HepG2 (cell line): Measurements from ENCODE around the gene LHFPL2. TPM values are rescaled to one million over a fixed set of nuclear protein-coding genes. Genes with fewer than 3 reads are reported as not detected.

ENCODE experiments used
- ATAC-seq: fragments of 200-7000 bp; cut with Tn5 transposase; 3 replicates; pipeline ENCODE4 v1.9.1; 2020; ENCODE audit warnings: mild to moderate bottlenecking, moderate library complexity
- BruUV-seq: library from RNA; stranded (reverse); fragments of 400-500 nt; replicated peaks from 2 replicates; lab custom pipeline; 2021; lab: Mats Ljungman, UMichigan
- CTCF ChIA-PET: fragments of 300-600 bp; formaldehyde crosslinking; extraction: SDS; loops from one replicate; lab custom pipeline; 2021; ENCODE audit warnings: low total read pairs, inconsistent platforms, low intra/inter-chr PET ratio; lab: Yijun Ruan, JAX
- POLR2A ChIA-PET: fragments of 350-600 bp; sonication (Branson Sonifier 250); formaldehyde crosslinking; loops from one replicate; lab custom pipeline; 2020; ENCODE audit warnings: antibody characterized with exemption, inconsistent platforms; lab: Yijun Ruan, JAX
- DNase-seq: peaks from one replicate; pipeline ENCODE4 v3.0.0-alpha.2; 2015; ENCODE audit warnings: low spot score
- FAIRE-seq: peaks from 3 replicates; lab custom pipeline; 2011; peaks lifted over from hg19 to GRCh38; lab: Jason Lieb, UNC
- H2AFZ ChIP-seq: one replicate; pipeline ENCODE4 v1.6.1; 2011; ENCODE audit warnings: low read length, inconsistent platforms
- H3K27ac ChIP-seq: fragments of 300-600 bp; 3 replicates; pipeline ENCODE4 v1.8.0; 2011; ENCODE audit warnings: mixed run types, mild to moderate bottlenecking, mixed read lengths, low read length, inconsistent platforms; ENCODE audit not compliant: insufficient read depth; ENCODE audit errors: extremely low read length
- H3K27me3 ChIP-seq, 2 experiments: fragments of 200-600 bp in 1 of 2; 2 replicates in 1 of 2; 3 replicates in 1 of 2; pipeline versions ENCODE4 v1.6.0 to v1.8.0; 2011; ENCODE audit warnings: low read length in 2 of 2, mild to moderate bottlenecking in 2 of 2, moderate library complexity in 2 of 2, inconsistent platforms in 1 of 2; ENCODE audit not compliant: insufficient read depth in 2 of 2, control insufficient read depth in 1 of 2
- H3K36me3 ChIP-seq, 2 experiments: fragments of 200-600 bp in 1 of 2; replicated peaks in 1 of 2; 2 replicates in 1 of 2; 3 replicates in 1 of 2; pipeline versions ENCODE4 v1.5.1 to v1.8.0; 2011; ENCODE audit warnings: low read length in 2 of 2, inconsistent platforms in 1 of 2; ENCODE audit not compliant: insufficient read depth in 2 of 2, control insufficient read depth in 1 of 2
- H3K4me1 ChIP-seq: 2 replicates; pipeline ENCODE4 v1.5.1; 2012; ENCODE audit warnings: low read length, inconsistent platforms; ENCODE audit not compliant: insufficient read depth
- H3K4me2 ChIP-seq: 2 replicates; pipeline ENCODE4 v1.6.0; 2011; ENCODE audit warnings: low read depth, low read length, inconsistent platforms
- H3K4me3 ChIP-seq, 3 experiments: fragments of 200-600 bp in 1 of 3; sonication (generic), shearing (Covaris generic) in 1 of 3; replicated peaks in 1 of 3; 2 replicates each; pipeline ENCODE4 v1.5.1; 2011 to 2016; ENCODE audit warnings: low read length in 3 of 3, inconsistent platforms in 2 of 3, low read depth in 2 of 3, mild to moderate bottlenecking in 2 of 3, control low read depth in 1 of 3, mixed read lengths in 1 of 3; ENCODE audit not compliant: insufficient read depth in 1 of 3
- H3K79me2 ChIP-seq: one replicate; pipeline ENCODE4 v1.6.1; 2011; ENCODE audit warnings: low read length, inconsistent platforms; ENCODE audit not compliant: insufficient read depth
- H3K9ac ChIP-seq: 2 replicates; pipeline ENCODE4 v1.6.0; 2011; ENCODE audit warnings: mild to moderate bottlenecking, low read depth, low read length, inconsistent platforms; ENCODE audit not compliant: insufficient read depth
- H3K9me3 ChIP-seq: 2 replicates; pipeline ENCODE4 v1.5.1; 2012; ENCODE audit warnings: mild to moderate bottlenecking, low read length
- H4K20me1 ChIP-seq: 2 replicates; pipeline ENCODE4 v1.6.0; 2011; ENCODE audit warnings: inconsistent platforms, mild to moderate bottlenecking, low read length, moderate library complexity; ENCODE audit not compliant: insufficient read depth
- AGO2 ChIP-seq: fragments of 200-400 bp; formaldehyde crosslinking; optimal IDR thresholded peaks from 2 replicates; pipeline ENCODE3; 2017; ENCODE audit warnings: mild to moderate bottlenecking, low read depth, low read length, moderate library complexity
- CEBPG ChIP-seq: IDR thresholded peaks from 2 replicates; pipeline ENCODE4 v1.6.1; 2016
- FOXJ3 ChIP-seq: sonication (generic); formaldehyde crosslinking; IDR thresholded peaks from 2 replicates; pipeline ENCODE4 v1.4.0; 2020; ENCODE audit warnings: missing genetic modification reagents, mild to moderate bottlenecking, borderline replicate concordance
- GABPA ChIP-seq, 2 experiments: IDR thresholded peaks; 2 replicates each; pipeline ENCODE4 v1.6.1; 2011 to 2016; ENCODE audit warnings: low read depth in 2 of 2, low read length in 1 of 2, missing biosample characterization in 1 of 2, missing genetic modification characterization in 1 of 2
- NFAT5 ChIP-seq: sonication (generic); formaldehyde crosslinking; IDR thresholded peaks from 2 replicates; pipeline ENCODE4 v1.4.0; 2020; ENCODE audit warnings: missing genetic modification reagents
- NR3C1 ChIP-seq: sonication (generic); formaldehyde crosslinking; IDR thresholded peaks from 2 replicates; pipeline ENCODE4 v1.4.0; 2020; ENCODE audit warnings: missing genetic modification reagents
- ZNF362 ChIP-seq: sonication (generic); formaldehyde crosslinking; IDR thresholded peaks from 2 replicates; pipeline ENCODE4 v1.4.0; 2020; ENCODE audit warnings: missing genetic modification reagents, mild to moderate bottlenecking, borderline replicate concordance
- ZNF629 ChIP-seq: sonication (generic); formaldehyde crosslinking; conservative IDR thresholded peaks from 2 replicates; pipeline ENCODE4 v1.5.0; 2020; ENCODE audit warnings: missing genetic modification reagents
- ZNF704 ChIP-seq: sonication (generic); formaldehyde crosslinking; IDR thresholded peaks from 2 replicates; pipeline ENCODE4 v1.8.1; 2023; ENCODE audit warnings: mild to moderate bottlenecking, inconsistent platforms, moderate library complexity, missing genetic modification reagents, borderline replicate concordance
- WGBS: methylation state at CpG from one replicate; pipeline ENCODE4 v1.1.6; 2017; ENCODE audit warnings: low lambda C conversion rate; 5-methylcytosine and 5-hydroxymethylcytosine counted together
- in situ Hi-C: cut with HindIII; loops from 2 replicates; pipeline ENCODE4 v1.10.0; 2017; ENCODE audit warnings: low pct_unique_long_range_greater_than_20kb; ENCODE audit not compliant: extremely low pct_ligation_motif_present
- intact Hi-C: fragments of 100-400 bp; cut with micrococcal nuclease; formaldehyde crosslinking; loops from one replicate; pipeline ENCODE4 v1.10.0; 2022; ENCODE audit not compliant: unreplicated experiment
- polyA plus RNA-seq, 8 experiments: library from polyadenylated mRNA; depleted of rRNA in 3 of 8; stranded (reverse) in 7 of 8; unstranded in 1 of 8; fragments of >200 nt; fragmentation: Illumina TruSeq in 4 of 8; extraction: Trizol in 4 of 8; gene quantifications; 2 replicates each; pipeline versions ENCODE4 v1.2.1 to v1.2.3, GENCODE V29; 2011 to 2016; ENCODE audit warnings: low read depth in 4 of 8, missing spikeins in 1 of 8, mixed read lengths in 1 of 8; ENCODE audit not compliant: insufficient read depth in 1 of 8
- total RNA-seq, 5 experiments: library from RNA; depleted of rRNA; stranded (reverse); fragments of >200 nt; fragmentation: Illumina TruSeq; extraction: Trizol; gene quantifications; 2 replicates each; pipeline ENCODE4 v1.2.3, GENCODE V29; 2016; ENCODE audit warnings: low read depth in 1 of 5

Gene LHFPL2
- total and polyA plus RNA-seq, 2 of the 13 experiments (the other 11 are each of a cell fraction or from before 2014, with no cell fraction given) = 6.0 to 20.0 TPM

GRCh38 chr5:78588507-78588906 lies 60.1 kb downstream of the LHFPL2 start:
- H3K9ac ChIP-seq = no peak overlapping the region
- ATAC-seq (no peak), DNase-seq (no peak), FAIRE-seq (no peak)
- H3K27ac ChIP-seq = no peak overlapping the region
- POLR2A ChIA-PET = interaction anchor here (1.3 kb wide), 1 partner anchor 9 kb away, joined by 6 read pairs; no protein-coding TSS in a partner anchor
- H3K79me2 ChIP-seq = peaks cover 31% of the 10 kb centered on the region
- no TSS peak for BruUV-seq
- H4K20me1 ChIP-seq = no peaks in the 10 kb centered on the region
- H2AFZ ChIP-seq = no peak overlapping the region
- no peak overlapping the region for H3K4me3 ChIP-seq
- TF ChIP-seq ZNF362 (CRISPR knock-in tag) (no peak), ZNF629 (CRISPR knock-in tag) (peak; percentile 60; the same call in 1 of the 2 replicates)
- no peak overlapping the region for H3K4me2 ChIP-seq
- in situ Hi-C loops = no loop called here
- H3K9me3 ChIP-seq = no peaks in the 10 kb centered on the region
- intact Hi-C loops = no loop called here
- H3K4me1 ChIP-seq = peaks cover 54% of the 10 kb centered on the region
- no peaks in the 10 kb centered on the region for H3K27me3 ChIP-seq
- CTCF ChIA-PET = no interaction called here
- peaks cover 2 to 11% of the 10 kb centered on the region in 2 experiments; a peak in 4 of 5 replicates for H3K36me3 ChIP-seq

GRCh38 chr5:78587775-78588291 lies 60.7 kb downstream of the LHFPL2 start:
- no peaks in the 10 kb centered on the region for H4K20me1 ChIP-seq
- whole genome bisulfite sequencing = 100% methylated on average over 3 of the region's 3 CpGs
- H3K9ac ChIP-seq = no peak overlapping the region
- peaks cover 2 to 11% of the 10 kb centered on the region in 2 experiments; a peak in 4 of 5 replicates for H3K36me3 ChIP-seq
- POLR2A ChIA-PET = interaction anchor here (1.3 kb wide), 1 partner anchor 9 kb away, joined by 6 read pairs; no protein-coding TSS in a partner anchor
- no peaks in the 10 kb centered on the region for H3K9me3 ChIP-seq
- no peak overlapping the region for H2AFZ ChIP-seq
- H3K27ac ChIP-seq = no peak overlapping the region
- no peaks in the 10 kb centered on the region for H3K27me3 ChIP-seq
- TF ChIP-seq FOXJ3 (CRISPR knock-in tag) (no peak), GABPA (IDR thresholded peaks at IDR 0.05; ENCODE audit: low read depth, low read length) (no peak), GABPA (CRISPR knock-in tag; IDR thresholded peaks at IDR 0.05; ENCODE audit: low read depth) (no peak), NR3C1 (CRISPR knock-in tag) (no peak), NFAT5 (CRISPR knock-in tag) (no peak), CEBPG (0 out of 2 replicates have a peak, but pooled peaks have one; percentile 12), ZNF704 (CRISPR knock-in tag) (no peak), AGO2 (no peak)
- TF ChIP-seq, all 625 proteins: peak for 1
- CTCF ChIA-PET = no interaction called here
- no peak for DNase-seq
- no peak for FAIRE-seq
- Histone ChIP-seq H3K4me1 (peaks cover 47% of the 10 kb centered on the region), H3K79me2 (peaks cover 24% of the 10 kb centered on the region), H3K4me2 (no peak overlapping the region), H3K4me3 (no peak overlapping the region)
- intact Hi-C loops = no loop called here
- no peak for ATAC-seq
- BruUV-seq = no TSS peak
- in situ Hi-C loops = no loop called here
